ENCODE measurements around the gene JAZF1. TPM values are rescaled to one million over a fixed set of nuclear protein-coding genes. Genes with fewer than 3 reads are reported as not detected.

Gene JAZF1
- total and polyA plus RNA-seq, 2 donors, result 3.9 to 14.5 TPM

DNA sequence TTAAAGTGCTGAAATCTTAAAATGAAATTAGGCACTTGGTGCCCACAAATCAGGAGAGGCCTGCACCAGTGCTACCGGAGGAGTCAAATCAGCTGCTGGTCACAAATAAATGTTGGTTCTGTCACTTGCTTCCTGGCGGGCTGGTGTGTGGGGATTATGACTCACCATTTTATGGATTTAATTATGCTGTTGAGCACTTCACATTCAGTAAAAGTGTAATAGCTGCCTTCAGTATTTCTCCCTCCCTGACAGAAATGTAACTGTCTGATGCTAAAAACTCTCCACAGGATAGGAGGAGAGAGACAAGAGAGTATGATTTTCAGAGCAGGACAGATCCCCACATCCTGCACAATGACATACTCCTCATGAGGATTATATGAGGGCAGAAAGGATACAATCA, 186.0 kb downstream of the JAZF1 start:
- Histone ChIP-seq H3K36me3 (ENCODE audit: control insufficient read depth in 2 of 2, insufficient read depth in 2 of 2, low read length in 1 of 2) (no peaks in the 10 kb centered on the region), H3K4me1 (ENCODE audit: control insufficient read depth in 2 of 2, insufficient read depth in 2 of 2, low read length in 2 of 2) (no peaks in the 10 kb centered on the region), H3K4me3 (ENCODE audit: low read length in 2 of 2) (no peak overlapping the region), H3K27me3 (ENCODE audit: control insufficient read depth in 2 of 2, insufficient read depth in 1 of 2, low read length in 1 of 2) (no peaks in the 10 kb centered on the region), H3K27ac (ENCODE audit: low read depth in 1 of 2, low read length in 1 of 2) (no peak overlapping the region), H3K9me3 (ENCODE audit: control insufficient read depth in 2 of 2, insufficient read depth in 1 of 2, low read length in 1 of 2) (no peaks in the 10 kb centered on the region)
- no peak for DNase-seq (ENCODE audit: low read depth in 6 of 9, low spot score in 9 of 9)
- 85% methylated on average over 2 of the region's 2 CpGs for WGBS

- no peaks in the 10 kb centered on the region for H3K4me1 ChIP-seq (ENCODE audit: control insufficient read depth in 2 of 2, insufficient read depth in 2 of 2, low read length in 2 of 2)
- peaks cover 0 to 2% of the 10 kb centered on the region in 2 donors for H3K9me3 ChIP-seq (ENCODE audit: control insufficient read depth in 2 of 2, insufficient read depth in 1 of 2, low read length in 1 of 2)
- no peak overlapping the region for H3K27ac ChIP-seq (ENCODE audit: low read depth in 1 of 2, low read length in 1 of 2)
- no peaks in the 10 kb centered on the region for H3K27me3 ChIP-seq (ENCODE audit: control insufficient read depth in 2 of 2, insufficient read depth in 1 of 2, low read length in 1 of 2)
- no peak for DNase-seq (ENCODE audit: low read depth in 6 of 9, low spot score in 9 of 9)
- no peak overlapping the region for H3K4me3 ChIP-seq (ENCODE audit: low read length in 2 of 2)
- H3K36me3 ChIP-seq (ENCODE audit: control insufficient read depth in 2 of 2, insufficient read depth in 2 of 2, low read length in 1 of 2), result no peaks in the 10 kb centered on the region
- WGBS, result 89% methylated on average over 8 of the region's 8 CpGs
Observed at GRCh38 chr7:27992755-27993493, 187.7 kb downstream of the JAZF1 start.

DNA sequence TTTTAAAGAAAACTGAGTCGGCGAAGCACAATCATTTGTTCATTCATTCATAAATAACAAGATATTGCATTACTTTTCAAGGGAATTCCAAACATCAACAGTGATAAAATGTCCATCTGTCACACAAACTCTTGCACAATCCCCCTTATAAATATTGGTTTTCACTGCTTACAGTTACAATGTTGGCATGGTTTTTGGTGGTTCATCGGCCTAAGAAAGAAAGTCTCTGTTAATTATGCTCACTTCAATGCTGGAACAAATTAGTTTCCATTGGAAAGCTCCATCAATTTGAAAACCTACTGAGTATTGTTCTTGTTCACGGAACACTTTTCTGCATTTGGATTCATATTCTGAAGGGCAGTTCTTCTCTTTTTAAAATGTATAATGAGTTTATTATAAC, 188.5 kb downstream of the JAZF1 start:
- Histone ChIP-seq H3K9me3 (ENCODE audit: control insufficient read depth in 2 of 2, insufficient read depth in 1 of 2, low read length in 1 of 2) (peaks cover 0 to 2% of the 10 kb centered on the region in 2 donors), H3K4me1 (ENCODE audit: control insufficient read depth in 2 of 2, insufficient read depth in 2 of 2, low read length in 2 of 2) (no peaks in the 10 kb centered on the region), H3K36me3 (ENCODE audit: control insufficient read depth in 2 of 2, insufficient read depth in 2 of 2, low read length in 1 of 2) (no peaks in the 10 kb centered on the region), H3K4me3 (ENCODE audit: low read length in 2 of 2) (no peak overlapping the region), H3K27me3 (ENCODE audit: control insufficient read depth in 2 of 2, insufficient read depth in 1 of 2, low read length in 1 of 2) (no peaks in the 10 kb centered on the region), H3K27ac (ENCODE audit: low read depth in 1 of 2, low read length in 1 of 2) (no peak overlapping the region)
- no peak for DNase-seq (ENCODE audit: low read depth in 6 of 9, low spot score in 9 of 9)
- WGBS, result 95% methylated on average over 4 of the region's 4 CpGs

- no peak overlapping the region for H3K4me3 ChIP-seq (ENCODE audit: low read length in 2 of 2)
- no peak for DNase-seq (ENCODE audit: low read depth in 6 of 9, low spot score in 9 of 9)
- H3K36me3 ChIP-seq (ENCODE audit: control insufficient read depth in 2 of 2, insufficient read depth in 2 of 2, low read length in 1 of 2), result no peaks in the 10 kb centered on the region
- peaks cover 0 to 2% of the 10 kb centered on the region in 2 donors for H3K9me3 ChIP-seq (ENCODE audit: control insufficient read depth in 2 of 2, insufficient read depth in 1 of 2, low read length in 1 of 2)
- H3K4me1 ChIP-seq (ENCODE audit: control insufficient read depth in 2 of 2, insufficient read depth in 2 of 2, low read length in 2 of 2), result no peaks in the 10 kb centered on the region
- no peaks in the 10 kb centered on the region for H3K27me3 ChIP-seq (ENCODE audit: control insufficient read depth in 2 of 2, insufficient read depth in 1 of 2, low read length in 1 of 2)
- no peak overlapping the region for H3K27ac ChIP-seq (ENCODE audit: low read depth in 1 of 2, low read length in 1 of 2)
Observed at GRCh38 chr7:27991006-27991528, 189.5 kb downstream of the JAZF1 start.

DNA sequence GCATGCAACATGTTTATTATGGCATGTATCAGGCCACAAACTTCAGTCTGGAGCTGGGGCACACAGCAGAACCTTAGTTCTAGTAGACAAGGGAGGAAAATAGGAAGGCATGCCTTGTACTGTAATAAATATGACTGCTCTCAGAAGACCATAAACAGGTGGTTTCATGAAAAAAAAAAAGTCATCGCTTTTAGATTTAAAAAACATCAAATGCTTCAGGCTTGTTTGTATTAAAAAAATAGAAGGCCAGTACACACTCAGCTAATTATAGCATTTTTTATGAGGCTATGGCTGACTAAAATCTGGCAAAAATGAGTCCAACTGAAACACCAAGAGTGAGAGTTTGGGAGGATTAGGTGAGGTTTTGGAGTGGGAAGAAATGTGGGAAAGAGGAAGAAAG, 204.1 kb downstream of the JAZF1 start:
- H3K4me1 ChIP-seq (ENCODE audit: control insufficient read depth in 2 of 2, insufficient read depth in 2 of 2, low read length in 2 of 2), result peaks cover 4 to 5% of the 10 kb centered on the region in 2 donors
- no peak overlapping the region for H3K4me3 ChIP-seq (ENCODE audit: low read length in 2 of 2)
- no peak overlapping the region for H3K27ac ChIP-seq (ENCODE audit: low read depth in 1 of 2, low read length in 1 of 2)
- H3K36me3 ChIP-seq (ENCODE audit: control insufficient read depth in 2 of 2, insufficient read depth in 2 of 2, low read length in 1 of 2), result no peaks in the 10 kb centered on the region
- DNase-seq (ENCODE audit: low read depth in 6 of 9, low spot score in 9 of 9), result no peak
- H3K9me3 ChIP-seq (ENCODE audit: control insufficient read depth in 2 of 2, insufficient read depth in 1 of 2, low read length in 1 of 2), result no peaks in the 10 kb centered on the region
- WGBS, result 97% methylated on average over 1 of the region's 1 CpG
- H3K27me3 ChIP-seq (ENCODE audit: control insufficient read depth in 2 of 2, insufficient read depth in 1 of 2, low read length in 1 of 2), result no peaks in the 10 kb centered on the region

- 98% methylated on average over 3 of the region's 3 CpGs for WGBS
- no peaks in the 10 kb centered on the region for H3K27me3 ChIP-seq (ENCODE audit: control insufficient read depth in 2 of 2, insufficient read depth in 1 of 2, low read length in 1 of 2)
- DNase-seq (ENCODE audit: low read depth in 6 of 9, low spot score in 9 of 9), result no peak
- H3K4me1 ChIP-seq (ENCODE audit: control insufficient read depth in 2 of 2, insufficient read depth in 2 of 2, low read length in 2 of 2), result peaks cover 4 to 5% of the 10 kb centered on the region in 2 donors
- H3K36me3 ChIP-seq (ENCODE audit: control insufficient read depth in 2 of 2, insufficient read depth in 2 of 2, low read length in 1 of 2), result no peaks in the 10 kb centered on the region
- no peak overlapping the region for H3K27ac ChIP-seq (ENCODE audit: low read depth in 1 of 2, low read length in 1 of 2)
- H3K9me3 ChIP-seq (ENCODE audit: control insufficient read depth in 2 of 2, insufficient read depth in 1 of 2, low read length in 1 of 2), result no peaks in the 10 kb centered on the region
- H3K4me3 ChIP-seq (ENCODE audit: low read length in 2 of 2), result no peak overlapping the region
Observed at GRCh38 chr7:27973625-27974024, 207.0 kb downstream of the JAZF1 start.

DNA sequence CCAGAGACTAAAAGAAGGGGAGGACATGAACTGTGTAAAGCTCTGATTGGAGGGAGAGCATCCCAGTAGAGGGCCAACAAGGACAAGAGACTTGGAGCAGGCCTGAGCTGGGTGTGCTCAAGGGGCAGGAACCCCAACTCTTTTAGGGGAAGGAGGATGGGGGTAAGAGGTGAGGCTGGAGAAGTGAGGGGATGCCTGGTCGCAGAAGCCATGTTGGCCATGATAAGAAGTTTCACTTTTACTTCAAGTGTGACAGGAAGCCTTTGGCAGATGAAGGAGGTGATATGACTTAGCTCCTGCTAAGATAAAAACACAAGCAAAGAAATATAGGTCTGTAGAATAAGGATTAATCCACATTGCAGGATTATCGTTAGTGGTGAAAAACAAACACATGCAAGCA, 208.3 kb downstream of the JAZF1 start:
- 6% methylated on average over 2 of the region's 2 CpGs for WGBS
- Histone ChIP-seq H3K4me3 (ENCODE audit: low read length in 2 of 2) (no peak overlapping the region), H3K27ac (ENCODE audit: low read depth in 1 of 2, low read length in 1 of 2) (peak overlapping the region; percentile 15 to 24), H3K27me3 (ENCODE audit: control insufficient read depth in 2 of 2, insufficient read depth in 1 of 2, low read length in 1 of 2) (no peaks in the 10 kb centered on the region), H3K9me3 (ENCODE audit: control insufficient read depth in 2 of 2, insufficient read depth in 1 of 2, low read length in 1 of 2) (no peaks in the 10 kb centered on the region), H3K36me3 (ENCODE audit: control insufficient read depth in 2 of 2, insufficient read depth in 2 of 2, low read length in 1 of 2) (no peaks in the 10 kb centered on the region), H3K4me1 (ENCODE audit: control insufficient read depth in 2 of 2, insufficient read depth in 2 of 2, low read length in 2 of 2) (peaks cover 4 to 5% of the 10 kb centered on the region in 2 donors)
- DNase-seq (ENCODE audit: low read depth in 6 of 9, low spot score in 9 of 9), result peak in 6 of 9 donors; percentile 4 to 45 (median 11)

DNA sequence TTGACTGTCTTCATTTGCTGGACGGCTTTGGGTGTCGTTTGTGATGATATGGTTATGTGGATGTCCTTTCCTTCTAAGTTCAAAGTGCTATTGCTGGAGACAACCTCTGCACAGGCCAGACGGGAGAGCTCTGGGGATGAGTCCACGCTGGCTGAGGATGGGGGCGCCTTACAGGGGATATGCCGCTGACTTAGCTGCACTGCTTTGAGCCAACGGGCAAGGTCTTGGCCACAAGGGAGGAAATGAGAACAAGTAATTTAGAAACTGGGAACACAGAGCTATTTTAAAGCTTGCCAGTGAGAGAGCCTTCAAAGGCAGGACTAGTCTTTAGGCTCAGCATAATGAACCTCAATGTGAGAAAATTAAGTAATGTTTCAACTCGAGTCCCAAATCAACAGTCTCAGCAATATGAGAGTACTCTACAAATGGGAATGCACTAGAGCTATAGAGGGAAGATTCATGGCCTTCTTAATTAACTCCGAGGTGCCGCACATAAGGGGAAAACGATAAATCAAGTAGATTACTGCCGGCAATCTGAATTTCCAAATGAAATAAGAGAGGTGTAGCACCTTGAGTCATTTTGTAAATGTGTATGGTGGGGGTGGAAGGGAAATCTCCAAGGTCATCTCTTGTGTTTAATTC, 209.3 kb downstream of the JAZF1 start:
- 92% methylated on average over 12 of the region's 12 CpGs for WGBS
- H3K27ac ChIP-seq (ENCODE audit: low read depth in 1 of 2, low read length in 1 of 2), result no peak overlapping the region
- H3K9me3 ChIP-seq (ENCODE audit: control insufficient read depth in 2 of 2, insufficient read depth in 1 of 2, low read length in 1 of 2), result no peaks in the 10 kb centered on the region
- no peaks in the 10 kb centered on the region for H3K36me3 ChIP-seq (ENCODE audit: control insufficient read depth in 2 of 2, insufficient read depth in 2 of 2, low read length in 1 of 2)
- no peak for DNase-seq (ENCODE audit: low read depth in 6 of 9, low spot score in 9 of 9)
- H3K27me3 ChIP-seq (ENCODE audit: control insufficient read depth in 2 of 2, insufficient read depth in 1 of 2, low read length in 1 of 2), result no peaks in the 10 kb centered on the region
- H3K4me1 ChIP-seq (ENCODE audit: control insufficient read depth in 2 of 2, insufficient read depth in 2 of 2, low read length in 2 of 2), result peaks cover 4 to 5% of the 10 kb centered on the region in 2 donors
- no peak overlapping the region for H3K4me3 ChIP-seq (ENCODE audit: low read length in 2 of 2)

DNA sequence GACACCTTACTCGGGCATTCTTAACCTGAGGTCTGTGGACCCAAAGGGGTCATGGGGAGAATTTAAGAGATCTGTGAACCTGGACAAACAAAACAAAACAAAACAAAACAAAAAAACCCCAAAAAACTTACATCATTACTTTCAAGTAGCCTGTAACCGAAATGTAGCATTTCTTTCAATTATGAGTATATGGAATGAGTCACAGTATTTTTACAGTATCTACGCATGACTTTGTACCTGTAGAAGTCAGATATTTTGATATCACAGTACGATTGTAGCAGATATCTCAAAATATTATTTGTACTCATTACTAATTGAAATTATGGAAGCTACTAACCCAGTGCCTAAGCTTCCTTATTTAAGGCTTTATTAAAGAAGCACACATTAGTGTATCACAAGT, 210.2 kb downstream of the JAZF1 start:
- Histone ChIP-seq H3K36me3 (ENCODE audit: control insufficient read depth in 2 of 2, insufficient read depth in 2 of 2, low read length in 1 of 2) (no peaks in the 10 kb centered on the region), H3K4me1 (ENCODE audit: control insufficient read depth in 2 of 2, insufficient read depth in 2 of 2, low read length in 2 of 2) (peaks cover 4 to 5% of the 10 kb centered on the region in 2 donors), H3K27ac (ENCODE audit: low read depth in 1 of 2, low read length in 1 of 2) (no peak overlapping the region), H3K4me3 (ENCODE audit: low read length in 2 of 2) (no peak overlapping the region), H3K27me3 (ENCODE audit: control insufficient read depth in 2 of 2, insufficient read depth in 1 of 2, low read length in 1 of 2) (no peaks in the 10 kb centered on the region), H3K9me3 (ENCODE audit: control insufficient read depth in 2 of 2, insufficient read depth in 1 of 2, low read length in 1 of 2) (no peaks in the 10 kb centered on the region)
- WGBS, result 71% methylated on average over 4 of the region's 4 CpGs
- DNase-seq (ENCODE audit: low read depth in 6 of 9, low spot score in 9 of 9), result no peak

All from thymus (tissue), 11 donors.